GM19468 (cell line): ENCODE data around the gene MIGA2.

Experiments
- ATAC-seq: cut with Tn5 transposase; IDR thresholded peaks from one replicate; pipeline ENCODE4 v1.9.1; 2021; ENCODE audit warnings: mild to moderate bottlenecking, moderate library complexity, moderate number of reproducible peaks; ENCODE audit not compliant: unreplicated experiment; ENCODE audit errors: extremely low read depth

MIGA2 gene

GRCh38 chr9:129069862-129070641 lies 33.6 kb downstream of the MIGA2 start:
- ATAC-seq, result no peak

- ATAC-seq, result no peak
Measured at GRCh38 chr9:129070696-129071525, 34.5 kb downstream of the MIGA2 start.

GRCh38 chr9:129071526-129072126 lies 35.2 kb downstream of the MIGA2 start:
- no peak for ATAC-seq

GRCh38 chr9:129072171-129072570 lies 35.7 kb downstream of the MIGA2 start:
- ATAC-seq, result no peak

- ATAC-seq, result no peak
Measured at GRCh38 chr9:129073404-129073803, 37.0 kb downstream of the MIGA2 start.

GRCh38 chr9:129074106-129074505 lies 37.7 kb downstream of the MIGA2 start:
- no peak for ATAC-seq

- ATAC-seq, result no peak
Measured at GRCh38 chr9:129075996-129076639, 39.7 kb downstream of the MIGA2 start.

- no peak for ATAC-seq
Measured at GRCh38 chr9:129076640-129077037, 40.2 kb downstream of the MIGA2 start.

- no peak for ATAC-seq
Measured at GRCh38 chr9:129077236-129077635, 40.8 kb downstream of the MIGA2 start.

GRCh38 chr9:129078691-129079503 lies 42.5 kb downstream of the MIGA2 start:
- ATAC-seq, result no peak

- ATAC-seq, result no peak
Measured at GRCh38 chr9:129079829-129080228, 43.4 kb downstream of the MIGA2 start.

GRCh38 chr9:129080298-129080600 lies 43.8 kb downstream of the MIGA2 start:
- no peak for ATAC-seq

GRCh38 chr9:129080601-129081387 lies 44.4 kb downstream of the MIGA2 start, which contains the start of gene DOLPP1:
Gene DOLPP1 (plus strand): TSS chr9:129081111. CDS start chr9:129081132, 21 bp downstream.
- ATAC-seq, result peak; percentile 95

- ATAC-seq, result no peak
Measured at GRCh38 chr9:129081388-129081904, 45.0 kb downstream of the MIGA2 start.

GRCh38 chr9:129084087-129084486 lies 47.7 kb downstream of the MIGA2 start:
- ATAC-seq, result no peak

- ATAC-seq, result no peak
Measured at GRCh38 chr9:129089246-129089645, 52.8 kb downstream of the MIGA2 start.

- no peak for ATAC-seq
Measured at GRCh38 chr9:129093602-129094386, 57.4 kb downstream of the MIGA2 start.
